HepG2 (cell line): ENCODE results near the gene SLC25A25. TPM values are rescaled to one million over a fixed set of nuclear protein-coding genes. Genes with fewer than 3 reads are reported as not detected.

Source experiments
- ARNT ChIP-seq: fragments of 450-650 bp; IDR thresholded peaks from 2 replicates; pipeline ENCODE4 v1.6.1; 2017
- ATF7 ChIP-seq, 2 experiments: fragments of 450-650 bp in 1 of 2; sonication (generic) in 1 of 2; formaldehyde crosslinking in 1 of 2; IDR thresholded peaks; 2 replicates each; pipeline versions ENCODE4 v1.4.0 to v1.6.1; 2016 to 2020; ENCODE audit warnings: antibody characterized with exemption in 1 of 2, mild to moderate bottlenecking in 1 of 2, missing genetic modification reagents in 1 of 2
- CBFB ChIP-seq: sonication (generic); formaldehyde crosslinking; IDR thresholded peaks from 2 replicates; pipeline ENCODE4 v1.4.0; 2020; ENCODE audit warnings: missing genetic modification reagents
- CENPBD1 ChIP-seq: sonication (generic); formaldehyde crosslinking; IDR thresholded peaks from 2 replicates; pipeline ENCODE4 v1.8.0; 2022; ENCODE audit warnings: missing genetic modification reagents, low read depth, mild to moderate bottlenecking, borderline replicate concordance
- FOXC1 ChIP-seq: sonication (generic); formaldehyde crosslinking; IDR thresholded peaks from 2 replicates; pipeline ENCODE4 v1.8.0; 2022; ENCODE audit warnings: mild to moderate bottlenecking, missing genetic modification reagents, borderline replicate concordance
- GATAD1 ChIP-seq: IDR thresholded peaks from 2 replicates; pipeline ENCODE4 v1.6.1; 2016; ENCODE audit warnings: missing genetic modification reagents, missing compliant biosample characterization
- HCFC1 ChIP-seq: fragments of 150-350 bp; IDR thresholded peaks from 2 replicates; pipeline ENCODE4 v1.6.1; 2014; ENCODE audit warnings: low read depth, low read length
- IRX3 ChIP-seq: sonication (generic); formaldehyde crosslinking; IDR thresholded peaks from 2 replicates; pipeline ENCODE4 v1.8.1; 2023; ENCODE audit warnings: mild to moderate bottlenecking, low read depth, missing genetic modification reagents, borderline replicate concordance
- KDM3A ChIP-seq: IDR thresholded peaks from 2 replicates; pipeline ENCODE4 v1.6.1; 2018; ENCODE audit warnings: low read depth, missing compliant biosample characterization
- KLF16 ChIP-seq, 2 experiments: sonication (generic) in 1 of 2; formaldehyde crosslinking in 1 of 2; IDR thresholded peaks; 2 replicates each; pipeline versions ENCODE4 v1.6.1 to v1.8.0; 2016 to 2023; ENCODE audit warnings: missing genetic modification reagents in 2 of 2, missing compliant biosample characterization in 1 of 2
- MEIS1 ChIP-seq: sonication (generic); formaldehyde crosslinking; IDR thresholded peaks from 2 replicates; pipeline ENCODE4 v1.9.0; 2021; ENCODE audit warnings: mild to moderate bottlenecking, missing genetic modification reagents, moderate library complexity, borderline replicate concordance
- NFE2 ChIP-seq: sonication (generic); formaldehyde crosslinking; IDR thresholded peaks from 2 replicates; pipeline ENCODE4 v1.4.0; 2020; ENCODE audit warnings: missing genetic modification reagents
- PBX3 ChIP-seq: sonication (generic); formaldehyde crosslinking; IDR thresholded peaks from 2 replicates; pipeline ENCODE4 v1.8.1; 2023; ENCODE audit warnings: missing genetic modification reagents, inconsistent platforms, borderline replicate concordance
- SIX1 ChIP-seq: sonication (generic); formaldehyde crosslinking; IDR thresholded peaks from 2 replicates; pipeline ENCODE4 v1.4.0; 2020; ENCODE audit warnings: missing genetic modification reagents, borderline replicate concordance
- SRSF4 ChIP-seq: fragments of 200-400 bp; formaldehyde crosslinking; IDR thresholded peaks from one replicate; pipeline ENCODE4 v1.6.1; 2018; ENCODE audit warnings: mild to moderate bottlenecking, low read depth, low read length, moderate library complexity; ENCODE audit not compliant: poor library complexity, severe bottlenecking
- TEAD2 ChIP-seq: sonication (generic); formaldehyde crosslinking; IDR thresholded peaks from 2 replicates; pipeline ENCODE4 v1.9.0; 2021; ENCODE audit warnings: missing genetic modification reagents
- THYN1 ChIP-seq: sonication (generic); formaldehyde crosslinking; IDR thresholded peaks from 2 replicates; pipeline ENCODE4 v1.8.1; 2023; ENCODE audit warnings: low read depth, mild to moderate bottlenecking, moderate library complexity, missing genetic modification reagents, borderline replicate concordance
- ZBTB43 ChIP-seq: sonication (generic); formaldehyde crosslinking; conservative IDR thresholded peaks from 2 replicates; pipeline ENCODE4 v1.4.0; 2020; ENCODE audit warnings: missing genetic modification reagents
- ZFP91 ChIP-seq: sonication (generic); formaldehyde crosslinking; IDR thresholded peaks from 2 replicates; pipeline ENCODE4 v1.9.0; 2022; ENCODE audit warnings: missing genetic modification reagents, mild to moderate bottlenecking, borderline replicate concordance
- ZNF274 ChIP-seq: sonication (generic); formaldehyde crosslinking; IDR thresholded peaks from 2 replicates; pipeline ENCODE4 v1.5.1; 2020; ENCODE audit warnings: mild to moderate bottlenecking, missing genetic modification reagents
- ZNF3 ChIP-seq: IDR thresholded peaks from 2 replicates; pipeline ENCODE4 v1.7.0; 2017; ENCODE audit warnings: inconsistent platforms
- ZNF589 ChIP-seq: sonication (generic); formaldehyde crosslinking; conservative IDR thresholded peaks from 2 replicates; pipeline ENCODE4 v1.8.0; 2022; ENCODE audit warnings: mild to moderate bottlenecking, moderate library complexity, missing genetic modification reagents
- ZNF775 ChIP-seq: sonication (generic); formaldehyde crosslinking; IDR thresholded peaks from 2 replicates; pipeline ENCODE4 v1.4.0; 2020; ENCODE audit warnings: missing genetic modification reagents, mild to moderate bottlenecking, moderate library complexity, borderline replicate concordance
- ZNF839 ChIP-seq: sonication (generic); formaldehyde crosslinking; IDR thresholded peaks from 2 replicates; pipeline ENCODE4 v1.4.0; 2020; ENCODE audit warnings: missing genetic modification reagents, mild to moderate bottlenecking, borderline replicate concordance
- ZNF850 ChIP-seq: sonication (generic); formaldehyde crosslinking; conservative IDR thresholded peaks from 2 replicates; pipeline ENCODE4 v1.9.0; 2021; ENCODE audit warnings: mild to moderate bottlenecking, missing genetic modification reagents
- polyA plus RNA-seq, 8 experiments: library from polyadenylated mRNA; depleted of rRNA in 3 of 8; stranded (reverse) in 7 of 8; unstranded in 1 of 8; fragments of >200 nt; fragmentation: Illumina TruSeq in 4 of 8; extraction: Trizol in 4 of 8; gene quantifications; 2 replicates each; pipeline versions ENCODE4 v1.2.1 to v1.2.3, GENCODE V29; 2011 to 2016; ENCODE audit warnings: low read depth in 4 of 8, missing spikeins in 1 of 8, mixed read lengths in 1 of 8; ENCODE audit not compliant: insufficient read depth in 1 of 8
- total RNA-seq, 5 experiments: library from RNA; depleted of rRNA; stranded (reverse); fragments of >200 nt; fragmentation: Illumina TruSeq; extraction: Trizol; gene quantifications; 2 replicates each; pipeline ENCODE4 v1.2.3, GENCODE V29; 2016; ENCODE audit warnings: low read depth in 1 of 5

The SLC25A25 gene
- total and polyA plus RNA-seq, 2 of the 13 experiments (the other 11 are each of a cell fraction or from before 2014, with no cell fraction given): 10.5 to 24.8 TPM

GRCh38 chr9:128115187-128116103 is 47.4 kb downstream of the SLC25A25 start (continued):
- peak; percentile 89 for TF ChIP-seq ZFP91 (CRISPR knock-in tag)
- TF ChIP-seq THYN1 (CRISPR knock-in tag): no peak
- no peak for TF ChIP-seq ZNF850 (CRISPR knock-in tag)
- TF ChIP-seq HCFC1: no peak
- TF ChIP-seq MEIS1: peak; percentile 97; the same call in 1 of the 2 replicates
- TF ChIP-seq ZNF274 (CRISPR knock-in tag): peak; percentile 71; the same call in 1 of the 2 replicates
- no peak for TF ChIP-seq IRX3
- no peak; the same call in 1 of the 2 replicates for TF ChIP-seq ZNF589 (CRISPR knock-in tag)
- TF ChIP-seq TEAD2 (CRISPR knock-in tag): no peak
- peak; percentile 57; the same call in 1 of the 2 replicates for TF ChIP-seq SIX1
- TF ChIP-seq ZBTB43 (CRISPR knock-in tag): peak; percentile 72
- TF ChIP-seq ATF7 (IDR thresholded peaks at IDR 0.05): no peak
- peak; percentile 90; the same call in 1 of the 2 replicates for TF ChIP-seq ATF7 (CRISPR knock-in tag; IDR thresholded peaks at IDR 0.05)
- TF ChIP-seq ZNF839 (CRISPR knock-in tag): no peak
- TF ChIP-seq CBFB (CRISPR knock-in tag): 0 out of 2 replicates have a peak, but pooled peaks have one; percentile 41
- TF ChIP-seq CENPBD1 (CRISPR knock-in tag): no peak
- peak; percentile 49; the same call in 1 of the 2 replicates for TF ChIP-seq KDM3A (CRISPR knock-in tag)
- no peak for TF ChIP-seq PBX3 (CRISPR knock-in tag)
- peak; percentile 69 for TF ChIP-seq GATAD1 (CRISPR knock-in tag)
- TF ChIP-seq FOXC1 (CRISPR knock-in tag): peak; percentile 64
- no peak; the same call in 1 of the 2 replicates for TF ChIP-seq ZNF3
- TF ChIP-seq KLF16 (CRISPR knock-in tag; IDR thresholded peaks at IDR 0.05): peak in 1 of 2 experiments; percentile 93; a peak in 2 of 4 replicates
- TF ChIP-seq SRSF4: no peak
- TF ChIP-seq ZNF775: no peak
- no peak for TF ChIP-seq NFE2
- TF ChIP-seq ARNT: no peak
